ENCODE results near the gene METRN.

Gene METRN

GRCh38 chr16:689175-689897, 25.6 kb upstream of the METRN start:
- TF ChIP-seq, protein P1, sequence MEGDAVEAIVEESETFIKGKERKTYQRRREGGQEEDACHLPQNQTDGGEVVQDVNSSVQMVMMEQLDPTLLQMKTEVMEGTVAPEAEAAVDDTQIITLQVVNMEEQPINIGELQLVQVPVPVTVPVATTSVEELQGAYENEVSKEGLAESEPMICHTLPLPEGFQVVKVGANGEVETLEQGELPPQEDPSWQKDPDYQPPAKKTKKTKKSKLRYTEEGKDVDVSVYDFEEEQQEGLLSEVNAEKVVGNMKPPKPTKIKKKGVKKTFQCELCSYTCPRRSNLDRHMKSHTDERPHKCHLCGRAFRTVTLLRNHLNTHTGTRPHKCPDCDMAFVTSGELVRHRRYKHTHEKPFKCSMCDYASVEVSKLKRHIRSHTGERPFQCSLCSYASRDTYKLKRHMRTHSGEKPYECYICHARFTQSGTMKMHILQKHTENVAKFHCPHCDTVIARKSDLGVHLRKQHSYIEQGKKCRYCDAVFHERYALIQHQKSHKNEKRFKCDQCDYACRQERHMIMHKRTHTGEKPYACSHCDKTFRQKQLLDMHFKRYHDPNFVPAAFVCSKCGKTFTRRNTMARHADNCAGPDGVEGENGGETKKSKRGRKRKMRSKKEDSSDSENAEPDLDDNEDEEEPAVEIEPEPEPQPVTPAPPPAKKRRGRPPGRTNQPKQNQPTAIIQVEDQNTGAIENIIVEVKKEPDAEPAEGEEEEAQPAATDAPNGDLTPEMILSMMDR (IDR thresholded peaks at IDR 0.05; ENCODE audit: extremely low read depth, missing control alignments): no peak
- DNase-seq (ENCODE audit: low spot score): no peak

DNA sequence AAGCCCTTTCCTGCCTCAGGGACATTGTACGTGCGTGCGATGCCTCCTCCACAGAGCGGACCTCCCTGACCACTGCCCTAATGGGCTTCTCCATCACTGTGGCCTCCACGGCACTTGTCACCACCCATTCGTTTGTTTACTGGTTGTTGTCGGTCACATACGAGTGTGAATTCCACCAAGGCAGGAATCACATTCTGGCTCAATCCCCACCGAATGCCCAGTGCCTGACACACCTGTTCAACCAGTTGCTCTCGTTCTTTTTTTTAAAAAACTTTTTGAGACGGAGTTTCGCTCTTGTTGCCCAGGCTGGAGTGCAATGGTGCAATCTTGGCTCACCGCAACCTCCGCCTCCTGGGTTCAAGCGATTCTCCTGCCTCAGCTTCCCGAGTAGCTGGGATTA, 23.7 kb upstream of the METRN start:
- DNase-seq (ENCODE audit: low spot score): peak; percentile 18

- no peak for DNase-seq (ENCODE audit: low spot score)
- TF ChIP-seq, protein P1 (IDR thresholded peaks at IDR 0.05; ENCODE audit: extremely low read depth, missing control alignments): no peak
Observed at GRCh38 chr16:692356-693108, 22.4 kb upstream of the METRN start.

GRCh38 chr16:693364-693763, 21.6 kb upstream of the METRN start:
- no peak for DNase-seq (ENCODE audit: low spot score)
- TF ChIP-seq, protein P1 (IDR thresholded peaks at IDR 0.05; ENCODE audit: extremely low read depth, missing control alignments): no peak

- no peak for DNase-seq (ENCODE audit: low spot score)
- TF ChIP-seq, protein P1 (IDR thresholded peaks at IDR 0.05; ENCODE audit: extremely low read depth, missing control alignments): no peak
Observed at GRCh38 chr16:693766-694165, 21.2 kb upstream of the METRN start.

GRCh38 chr16:694187-694862, 20.6 kb upstream of the METRN start:
- TF ChIP-seq, protein P1 (IDR thresholded peaks at IDR 0.05; ENCODE audit: extremely low read depth, missing control alignments): no peak
- DNase-seq (ENCODE audit: low spot score): no peak

- DNase-seq (ENCODE audit: low spot score): no peak
- TF ChIP-seq, protein P1 (IDR thresholded peaks at IDR 0.05; ENCODE audit: extremely low read depth, missing control alignments): no peak
Observed at GRCh38 chr16:694863-695354, 20.0 kb upstream of the METRN start.
